Upper lobe of right lung (tissue), 1 donor: Measurements from ENCODE around the gene ARHGAP22. TPM values are rescaled to one million over a fixed set of nuclear protein-coding genes. Genes with fewer than 3 reads are reported as not detected.

Experiments
- ATAC-seq: fragments of 200-7000 bp; cut with Tn5 transposase; one replicate; pipeline ENCODE4 v1.9.1; 2020; ENCODE audit warnings: mild to moderate bottlenecking, moderate library complexity
- DNase-seq: peaks from one replicate; pipeline ENCODE4 v3.0.0-alpha.2; 2020
- H3K27ac ChIP-seq: fragments of 200-600 bp; one replicate; pipeline ENCODE4 v1.8.0; 2022
- H3K27me3 ChIP-seq: fragments of 200-600 bp; one replicate; pipeline ENCODE4 v1.8.0; 2022; ENCODE audit warnings: mild to moderate bottlenecking
- H3K36me3 ChIP-seq: fragments of 200-600 bp; one replicate; pipeline ENCODE4 v1.8.0; 2022
- H3K4me1 ChIP-seq: fragments of 200-600 bp; one replicate; pipeline ENCODE4 v1.8.0; 2022
- H3K4me3 ChIP-seq: fragments of 200-600 bp; one replicate; pipeline ENCODE4 v1.8.0; 2022; ENCODE audit warnings: mild to moderate bottlenecking
- H3K9me3 ChIP-seq: fragments of 200-600 bp; one replicate; pipeline ENCODE4 v1.8.0; 2022
- CTCF ChIP-seq: fragments of 200-600 bp; IDR thresholded peaks from one replicate; pipeline ENCODE4 v1.8.0; 2022; ENCODE audit warnings: antibody characterized with exemption
- intact Hi-C: fragments of 100-400 bp; cut with DNase I; formaldehyde crosslinking; loops from one replicate; pipeline ENCODE4 v1.11.0; 2022
- total RNA-seq: library from RNA; stranded (reverse); fragmentation: NEBNext Ultra II Directional; extraction: Animal tissue kit (Norgen Biotek cat#: 25700); gene quantifications from one replicate; pipeline ENCODE4 v1.2.1, GENCODE V29; 2021
- donor health status: DM: no; HTN: yes; CAD: no; lungs with severe emphysema.

Gene ARHGAP22
- total RNA-seq, 1 donor from 2014 or later, result 6.8 TPM

- Histone ChIP-seq H3K27ac (no peak overlapping the region), H3K36me3 (no peaks in the 10 kb centered on the region), H3K4me3 (no peak overlapping the region), H3K9me3 (no peaks in the 10 kb centered on the region), H3K27me3 (peaks cover 6% of the 10 kb centered on the region), H3K4me1 (no peaks in the 10 kb centered on the region)
- DNase-seq (no peak), ATAC-seq (no peak)
- TF ChIP-seq CTCF, result no peak
- intact Hi-C loops, result no loop called here
Measured at GRCh38 chr10:48461623-48462481, 143.0 kb downstream of the ARHGAP22 start.

GRCh38 chr10:48460182-48460581 is 144.7 kb downstream of the ARHGAP22 start:
- intact Hi-C loops, result no loop called here
- Histone ChIP-seq H3K27me3 (no peaks in the 10 kb centered on the region), H3K4me3 (no peak overlapping the region), H3K9me3 (no peaks in the 10 kb centered on the region), H3K4me1 (peaks cover 3% of the 10 kb centered on the region), H3K27ac (no peak overlapping the region), H3K36me3 (no peaks in the 10 kb centered on the region)
- ATAC-seq (no peak), DNase-seq (no peak)
- TF ChIP-seq CTCF, result no peak

GRCh38 chr10:48459270-48460150 is 145.4 kb downstream of the ARHGAP22 start:
- intact Hi-C loops, result no loop called here
- H3K4me3 ChIP-seq, result no peak overlapping the region
- no peaks in the 10 kb centered on the region for H3K9me3 ChIP-seq
- no peaks in the 10 kb centered on the region for H3K36me3 ChIP-seq
- no peak overlapping the region for H3K27ac ChIP-seq
- peak; percentile 64 for DNase-seq
- TF ChIP-seq CTCF, result no peak
- ATAC-seq, result no peak
- H3K27me3 ChIP-seq, result no peaks in the 10 kb centered on the region
- H3K4me1 ChIP-seq, result peaks cover 3% of the 10 kb centered on the region

- ATAC-seq (no peak), DNase-seq (peak; percentile 41)
- no peak for TF ChIP-seq CTCF
Measured at GRCh38 chr10:48458662-48459048, 146.2 kb downstream of the ARHGAP22 start.

GRCh38 chr10:48457949-48458661 is 146.8 kb downstream of the ARHGAP22 start:
- peaks cover 3% of the 10 kb centered on the region for H3K4me1 ChIP-seq
- no peaks in the 10 kb centered on the region for H3K9me3 ChIP-seq
- H3K27ac ChIP-seq, result no peak overlapping the region
- TF ChIP-seq CTCF, result no peak
- DNase-seq (peak; percentile 48), ATAC-seq (no peak)
- H3K27me3 ChIP-seq, result no peaks in the 10 kb centered on the region
- no peaks in the 10 kb centered on the region for H3K36me3 ChIP-seq
- no peak overlapping the region for H3K4me3 ChIP-seq
- intact Hi-C loops, result no loop called here

More at GRCh38 chr10:48458662-48459048, 146.2 kb downstream of the ARHGAP22 start:
- Histone ChIP-seq H3K27ac (no peak overlapping the region), H3K27me3 (no peaks in the 10 kb centered on the region), H3K4me1 (peaks cover 3% of the 10 kb centered on the region), H3K36me3 (no peaks in the 10 kb centered on the region), H3K9me3 (no peaks in the 10 kb centered on the region), H3K4me3 (no peak overlapping the region)
- intact Hi-C loops, result no loop called here
